GM12878 (cell line): Measurements from ENCODE around the gene ATP2A3. TPM values are rescaled to one million over a fixed set of nuclear protein-coding genes. Genes with fewer than 3 reads are reported as not detected.

Source experiments
- EP300 ChIP-seq, 2 experiments: fragments of 150-350 bp in 1 of 2; IDR thresholded peaks; 2 replicates each; pipeline ENCODE4 v1.6.1; 2011 to 2012; ENCODE audit warnings: low read depth in 2 of 2, low read length in 2 of 2, borderline replicate concordance in 1 of 2, improper control_type of control experiment in 1 of 2, inconsistent platforms in 1 of 2; ENCODE audit not compliant: control insufficient read depth in 1 of 2
- HDGF ChIP-seq: fragments of 450-650 bp; IDR thresholded peaks from 2 replicates; pipeline ENCODE4 v1.6.1; 2016; ENCODE audit warnings: antibody characterized with exemption
- HSF1 ChIP-seq: fragments of 150-350 bp; IDR thresholded peaks from 2 replicates; pipeline ENCODE4 v1.6.1; 2014; ENCODE audit warnings: mild to moderate bottlenecking, low read depth, low read length
- IKZF1 ChIP-seq: fragments of 450-650 bp; conservative IDR thresholded peaks from 2 replicates; pipeline ENCODE4 v1.6.1; 2017; ENCODE audit warnings: antibody characterized with exemption, mild to moderate bottlenecking
- KDM1A ChIP-seq: fragments of 200-600 bp; sonication (generic); IDR thresholded peaks from 2 replicates; pipeline ENCODE4 v1.6.1; 2016; ENCODE audit warnings: borderline replicate concordance
- MAX ChIP-seq: IDR thresholded peaks from 2 replicates; pipeline ENCODE4 v1.6.1; 2012; ENCODE audit warnings: low read depth, low read length, improper control_type of control experiment
- NBN ChIP-seq: fragments of 450-650 bp; IDR thresholded peaks from 2 replicates; pipeline ENCODE4 v1.6.1; 2016
- NKRF ChIP-seq: fragments of 450-650 bp; conservative IDR thresholded peaks from 2 replicates; pipeline ENCODE4 v1.6.1; 2017; ENCODE audit warnings: mild to moderate bottlenecking, moderate library complexity
- NR2C1 ChIP-seq: fragments of 450-650 bp; IDR thresholded peaks from 2 replicates; pipeline ENCODE4 v1.6.1; 2017; ENCODE audit warnings: antibody characterized with exemption, mild to moderate bottlenecking, moderate library complexity
- NRF1 ChIP-seq: conservative IDR thresholded peaks from 2 replicates; pipeline ENCODE4 v1.6.1; 2011; ENCODE audit warnings: mild to moderate bottlenecking, low read depth, low read length, improper control_type of control experiment
- RFX5 ChIP-seq: IDR thresholded peaks from 2 replicates; pipeline ENCODE4 v1.6.1; 2011; ENCODE audit warnings: low read depth, low read length, improper control_type of control experiment
- SIN3A ChIP-seq: IDR thresholded peaks from 2 replicates; pipeline ENCODE4 v1.6.1; 2012; ENCODE audit warnings: low read depth, low read length, improper control_type of control experiment
- TARDBP ChIP-seq: IDR thresholded peaks from 2 replicates; pipeline ENCODE4 v1.6.1; 2016; ENCODE audit warnings: borderline replicate concordance
- USF1 ChIP-seq: IDR thresholded peaks from 2 replicates; pipeline ENCODE4 v1.6.1; 2011; ENCODE audit warnings: borderline replicate concordance, low read depth, mild to moderate bottlenecking, moderate library complexity, mixed read lengths, low read length; ENCODE audit not compliant: insufficient read depth; ENCODE audit errors: extremely low read length
- ZNF622 ChIP-seq: fragments of 450-650 bp; IDR thresholded peaks from 2 replicates; pipeline ENCODE4 v1.6.1; 2017; ENCODE audit warnings: mild to moderate bottlenecking, inconsistent platforms
- ZNF687 ChIP-seq: fragments of 450-650 bp; IDR thresholded peaks from 2 replicates; pipeline ENCODE4 v1.6.1; 2017; ENCODE audit warnings: mild to moderate bottlenecking, moderate library complexity
- polyA plus RNA-seq, 11 experiments: library from polyadenylated mRNA; depleted of rRNA in 4 of 11; unstranded in 6 of 11; stranded (reverse) in 5 of 11; fragments of >200 nt; fragmentation: Nextera tagmentation in 4 of 11; fragmentation: Illumina TruSeq in 1 of 11; extraction: Ambion mirVana in 4 of 11; extraction: Trizol in 1 of 11; gene quantifications; 1 replicate in 1 of 11; 2 replicates in 10 of 11; pipeline versions ENCODE4 v1.2.1 to v1.2.3, GENCODE V29; 2011 to 2016; ENCODE audit warnings: inconsistent platforms in 2 of 11, missing spikeins in 2 of 11, low read depth in 1 of 11
- total RNA-seq, 4 experiments: library from RNA; depleted of rRNA in 3 of 4; stranded (reverse); fragments of >200 nt in 3 of 4; fragmentation: Illumina TruSeq in 1 of 4; extraction: Trizol in 1 of 4; gene quantifications; 2 replicates each; pipeline versions ENCODE4 v1.2.1 to v1.2.3, GENCODE V29; 2013 to 2021

The ATP2A3 gene
- total and polyA plus RNA-seq, 10 of the 15 experiments (the other 5 are each of a cell fraction or from before 2014, with no cell fraction given) = 1.0 to 99.2 (median 37.9) TPM

- 0 out of 2 replicates have a peak, but pooled peaks have one; percentile 30 for TF ChIP-seq ZNF687
- TF ChIP-seq ZNF622 = no peak
- TF ChIP-seq KDM1A = no peak
- TF ChIP-seq TARDBP = no peak
- 0 out of 2 replicates have a peak, but pooled peaks have one; percentile 48 for TF ChIP-seq NKRF
- no peak for TF ChIP-seq NR2C1
- TF ChIP-seq NRF1 = 0 out of 2 replicates have a peak, but pooled peaks have one; percentile 8
- no peak for TF ChIP-seq HSF1
- TF ChIP-seq HDGF = 0 out of 2 replicates have a peak, but pooled peaks have one; percentile 39
- TF ChIP-seq USF1 = peak; percentile 86
- no peak for TF ChIP-seq EP300 (IDR thresholded peaks at IDR 0.05; ENCODE audit: borderline replicate concordance in 1 of 2, control insufficient read depth in 1 of 2, low read depth in 2 of 2, low read length in 2 of 2)
- no peak; the same call in 1 of the 2 replicates for TF ChIP-seq MAX
- TF ChIP-seq IKZF1 = peak; percentile 56
- TF ChIP-seq NBN = no peak
- no peak for TF ChIP-seq SIN3A
- no peak for TF ChIP-seq RFX5
Observed at GRCh38 chr17:3892095-3892998, 71.9 kb downstream of the ATP2A3 start (continued).
